Ammon's horn (tissue), 1 donor: ENCODE results near the gene UBE4B.

Experiments used
- DNase-seq: peaks from one replicate; pipeline ENCODE4 v3.0.0-alpha.2; 2016; ENCODE audit warnings: low spot score

Gene UBE4B

DNA sequence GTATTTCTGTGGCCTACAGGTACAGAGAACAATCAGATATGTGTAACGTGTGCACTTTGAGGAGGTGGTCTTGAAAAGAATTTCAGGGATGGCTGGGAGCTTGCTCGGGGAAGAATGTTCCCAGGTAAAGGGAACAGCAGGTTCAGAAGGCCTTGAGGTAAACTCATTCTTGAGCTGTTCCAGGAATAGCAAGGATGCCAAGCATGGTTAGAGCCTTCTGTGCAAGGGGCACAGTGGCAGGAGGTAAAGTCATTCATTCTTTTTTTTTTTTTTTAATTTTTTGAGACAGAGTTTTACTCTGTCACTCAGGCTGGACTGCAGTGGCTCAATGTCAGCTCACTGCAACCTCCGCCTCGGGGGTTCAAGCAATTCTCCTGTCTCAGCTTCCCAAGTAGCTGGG is 10.0 kb downstream of the UBE4B start:
- no peak for DNase-seq

DNA sequence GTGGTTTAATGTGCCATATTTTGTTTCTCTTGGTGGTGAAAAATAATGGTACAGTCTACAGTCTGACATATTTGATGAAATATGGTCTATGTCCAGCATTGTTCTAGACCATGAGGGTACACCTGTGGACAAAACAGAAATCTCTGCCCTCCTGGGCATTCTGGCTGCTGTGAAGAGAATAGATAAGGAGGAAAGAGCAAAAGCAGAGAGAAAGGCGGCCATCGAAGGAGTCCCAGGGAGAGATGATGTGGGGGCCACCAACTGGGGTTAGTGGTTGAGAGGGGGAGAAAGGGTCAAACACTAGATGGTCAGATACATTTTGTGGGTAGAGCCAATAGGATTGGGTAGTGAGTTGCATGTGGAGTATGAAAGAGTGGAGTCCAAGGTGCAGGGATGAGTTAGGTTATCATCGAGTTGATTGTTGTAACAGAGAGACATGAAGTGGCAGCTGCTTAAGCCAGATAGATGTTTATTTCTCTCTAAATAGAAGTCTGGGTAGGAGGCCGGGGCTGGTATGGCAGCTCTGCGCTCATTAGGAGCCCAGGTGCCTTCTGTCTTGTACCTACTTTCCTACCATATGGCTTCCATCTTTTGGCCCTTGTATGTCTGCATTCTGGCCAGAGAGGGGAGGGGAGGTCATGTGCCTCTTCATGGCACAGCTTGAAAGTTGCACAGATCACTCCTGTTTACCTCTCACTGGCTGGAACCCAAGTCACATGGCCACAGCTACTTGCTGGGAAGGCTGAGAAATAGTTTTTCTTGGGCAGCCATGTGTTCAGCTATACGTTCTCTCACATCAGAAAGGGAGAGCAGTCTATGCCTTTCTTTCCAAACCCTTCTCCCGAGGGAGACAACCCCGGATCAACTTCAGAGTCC is 13.0 kb downstream of the UBE4B start:
- DNase-seq: no peak

DNA sequence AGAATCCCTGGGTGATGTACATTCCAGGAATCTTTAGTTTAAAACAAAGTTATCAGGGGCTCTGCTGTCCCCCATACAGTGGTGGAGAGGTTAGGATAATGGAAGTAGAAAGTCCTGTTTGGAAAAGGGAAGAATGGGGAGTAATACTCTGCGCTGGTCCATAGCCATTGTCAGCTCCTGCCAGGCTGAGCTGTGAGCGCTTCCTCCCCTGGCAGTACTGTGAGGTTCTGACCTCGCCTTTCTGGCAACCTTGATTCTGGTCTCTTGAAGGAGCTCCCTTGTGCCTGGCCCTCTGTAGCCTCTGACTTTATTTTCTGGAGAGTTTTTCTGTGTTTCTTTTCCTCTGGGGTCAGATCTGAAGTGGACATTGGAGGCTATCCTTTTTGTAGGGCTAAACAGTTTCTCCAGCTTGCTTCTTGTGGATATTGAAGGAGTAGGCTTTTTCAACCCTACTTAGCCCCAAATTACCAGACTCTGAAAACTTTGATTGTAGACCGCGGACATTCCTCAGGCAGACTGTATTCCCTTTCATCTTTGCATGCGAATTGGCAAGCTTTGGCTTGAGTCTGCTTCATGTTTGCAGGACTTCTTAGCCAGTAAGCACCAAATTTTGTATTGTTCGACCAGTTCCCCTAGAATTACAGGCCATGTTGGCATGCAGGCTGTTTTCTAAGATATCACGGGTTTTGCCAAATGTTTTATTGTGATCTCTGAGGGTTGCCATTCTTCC is 13.8 kb downstream of the UBE4B start:
- DNase-seq: peak; percentile 29

DNA sequence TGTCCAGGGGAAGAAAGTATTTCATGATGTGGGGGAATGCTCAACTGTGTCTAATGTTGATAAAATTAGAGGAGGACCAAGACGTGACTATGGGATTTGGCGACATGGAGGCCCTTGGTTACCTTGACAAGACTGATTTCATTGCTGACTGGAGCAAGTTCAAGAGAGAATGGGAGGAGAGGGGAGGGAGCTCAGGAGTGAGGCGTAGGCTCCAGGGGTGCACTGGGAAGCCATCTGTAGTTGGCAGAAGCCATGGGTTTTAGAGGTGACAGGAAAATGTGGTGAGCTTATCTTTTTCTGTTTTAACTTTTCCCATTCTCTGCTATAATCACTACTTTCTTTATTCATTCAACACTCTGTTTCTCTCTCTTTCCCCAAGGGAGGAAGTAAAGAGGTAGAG is 15.8 kb downstream of the UBE4B start:
- DNase-seq: no peak

DNA sequence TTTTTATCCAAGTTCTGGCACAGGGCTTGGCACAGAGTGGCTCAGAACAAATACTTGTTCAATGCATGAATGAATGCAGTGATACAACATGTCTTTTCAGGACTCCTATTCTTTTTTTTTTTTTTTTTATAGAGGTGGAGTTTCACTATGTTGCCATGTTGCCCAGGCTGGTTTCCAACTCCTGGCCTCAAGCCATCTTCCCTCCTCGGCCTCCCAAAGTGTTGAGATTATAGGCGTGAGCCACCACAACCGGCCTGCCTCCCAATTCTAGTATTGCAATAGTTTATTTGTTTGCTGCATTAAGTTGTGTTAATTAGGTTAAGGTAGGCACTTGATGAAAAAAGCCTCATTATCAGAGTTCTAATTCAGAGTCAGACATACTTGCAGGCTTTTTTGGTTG is 17.9 kb downstream of the UBE4B start:
- DNase-seq: no peak

DNA sequence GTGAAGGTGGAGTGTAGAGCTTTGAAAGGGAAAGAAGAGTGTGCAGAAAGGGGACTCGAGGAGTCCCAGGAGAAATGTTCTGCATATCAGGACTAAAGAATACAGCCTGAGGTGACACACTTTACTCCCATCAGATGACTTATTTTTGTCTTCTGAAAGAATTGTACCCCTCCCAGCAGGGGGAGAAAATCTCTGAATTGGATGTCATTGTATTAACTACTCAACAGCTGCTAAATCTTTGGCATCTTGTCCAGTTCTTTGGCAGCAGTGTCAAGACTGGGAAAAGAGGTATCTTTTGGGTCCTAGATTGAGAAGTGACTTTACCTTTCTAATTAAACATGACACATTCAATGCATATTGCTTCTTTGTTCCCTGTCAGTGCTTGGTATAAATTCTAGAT is 18.9 kb downstream of the UBE4B start:
- no peak for DNase-seq

DNA sequence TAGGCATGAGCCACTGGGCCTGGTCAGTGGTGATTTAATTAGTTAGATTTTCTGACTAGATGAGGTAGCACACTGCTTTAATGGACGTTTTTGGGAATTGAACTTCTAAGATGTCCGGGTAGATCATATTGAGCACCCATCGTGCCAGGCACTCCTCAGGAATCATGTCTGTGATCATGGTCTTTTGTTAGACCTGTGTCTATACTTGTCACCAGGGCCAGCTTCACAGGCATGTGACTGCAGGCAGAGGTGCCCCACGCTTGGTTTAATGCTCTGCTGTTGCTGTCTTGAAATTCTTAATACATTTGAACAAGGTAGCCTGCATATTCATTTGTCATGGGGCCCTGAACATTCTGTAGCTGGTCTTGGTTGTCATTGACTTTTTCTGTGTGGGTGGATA is 19.6 kb downstream of the UBE4B start:
- DNase-seq: no peak

DNA sequence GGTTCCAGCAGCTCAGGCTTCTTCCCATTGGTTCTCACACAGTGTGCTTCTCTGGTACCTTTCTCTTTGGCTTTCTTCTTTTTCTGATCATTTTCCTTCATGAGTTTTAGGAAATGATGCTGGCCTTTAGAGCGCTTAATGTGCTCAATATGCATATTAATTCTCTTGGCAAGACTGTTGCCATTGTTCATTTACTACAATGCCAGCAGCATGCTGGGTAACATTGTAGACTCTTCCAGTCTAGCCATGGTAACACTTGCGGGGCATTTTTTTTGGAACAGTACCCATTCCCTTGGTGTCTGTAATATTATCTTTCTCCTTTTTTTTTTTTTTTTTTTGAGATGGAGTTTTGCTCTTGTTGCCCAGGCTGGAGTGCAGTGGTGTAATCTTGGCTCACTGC is 21.7 kb downstream of the UBE4B start:
- peak; percentile 74 for DNase-seq

DNA sequence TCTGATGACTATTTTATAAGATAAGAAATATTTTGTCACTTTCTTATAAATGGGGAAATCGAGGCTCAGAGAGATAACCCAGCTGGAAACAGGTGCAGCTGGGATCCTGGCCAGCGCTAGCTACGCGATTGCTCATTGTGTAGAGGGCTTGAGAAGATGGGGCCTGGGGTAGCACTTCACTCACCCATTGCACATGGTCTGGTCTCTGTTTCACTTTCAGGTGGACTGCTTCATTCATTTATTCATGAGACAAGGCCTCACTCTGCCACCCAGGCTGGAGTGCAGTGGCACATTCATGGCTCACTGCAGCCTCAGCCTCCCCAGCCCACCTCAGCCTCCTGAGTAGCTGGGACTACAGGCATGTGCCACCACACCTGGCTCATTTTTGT is 23.8 kb downstream of the UBE4B start:
- no peak for DNase-seq

DNA sequence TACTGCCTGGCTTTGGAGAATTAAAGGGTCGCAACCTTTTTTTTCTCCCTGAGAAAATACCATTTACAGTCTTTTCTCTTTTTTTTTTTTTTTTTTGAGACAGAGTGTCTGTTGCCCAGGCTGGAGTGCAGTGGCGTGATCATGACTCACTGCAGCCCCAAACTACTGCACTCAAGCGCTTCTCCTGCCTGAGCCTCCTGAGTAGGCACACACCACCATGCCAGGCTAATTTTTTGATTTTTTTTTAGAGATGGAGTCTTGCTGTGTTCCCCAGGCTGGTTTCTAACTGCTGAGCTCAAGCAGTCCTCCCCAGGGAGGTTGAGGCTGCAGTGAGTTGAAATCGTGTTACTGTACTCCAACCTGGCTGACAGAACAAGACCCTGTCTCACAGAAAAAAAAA is 24.6 kb downstream of the UBE4B start:
- DNase-seq: peak; percentile 52

DNA sequence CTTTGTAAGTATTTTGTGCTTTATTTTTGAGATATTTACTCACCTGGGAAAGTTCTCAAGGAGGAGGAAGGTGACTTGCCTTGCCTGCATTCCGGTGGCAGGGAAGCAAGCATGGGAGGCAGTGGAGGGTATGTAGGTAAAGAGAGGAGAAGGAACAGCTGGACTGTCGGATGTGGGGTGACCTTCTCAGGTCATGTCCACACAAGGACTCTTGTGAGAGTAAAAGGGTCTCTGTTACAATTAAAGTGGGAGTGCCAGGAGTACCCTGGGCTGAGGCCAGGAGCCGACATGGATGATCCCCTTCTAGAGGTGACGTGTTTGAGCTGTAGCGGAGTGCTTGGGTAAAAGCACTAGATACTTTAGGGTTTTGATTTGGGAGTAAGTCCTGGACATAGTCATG is 25.0 kb downstream of the UBE4B start:
- DNase-seq: no peak

DNA sequence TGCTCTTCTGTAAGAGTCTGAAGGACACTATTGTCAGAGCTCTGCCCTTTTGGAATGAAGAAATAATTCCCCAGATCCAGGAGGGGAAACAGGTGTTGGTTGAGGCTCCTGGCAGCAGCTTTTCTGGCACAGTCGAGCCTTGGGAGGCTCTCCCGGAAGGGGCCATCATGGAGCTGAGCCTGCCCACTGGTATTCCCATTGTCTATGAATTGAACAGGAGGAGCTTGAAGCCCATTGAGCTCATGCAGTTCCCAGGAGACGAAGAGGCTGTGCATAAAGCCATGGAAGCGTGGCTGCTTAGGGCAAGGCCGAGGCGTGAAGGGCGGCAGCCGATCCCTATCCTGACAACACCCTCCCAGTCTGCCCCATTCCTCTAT is 26.6 kb downstream of the UBE4B start:
- no peak for DNase-seq

DNA sequence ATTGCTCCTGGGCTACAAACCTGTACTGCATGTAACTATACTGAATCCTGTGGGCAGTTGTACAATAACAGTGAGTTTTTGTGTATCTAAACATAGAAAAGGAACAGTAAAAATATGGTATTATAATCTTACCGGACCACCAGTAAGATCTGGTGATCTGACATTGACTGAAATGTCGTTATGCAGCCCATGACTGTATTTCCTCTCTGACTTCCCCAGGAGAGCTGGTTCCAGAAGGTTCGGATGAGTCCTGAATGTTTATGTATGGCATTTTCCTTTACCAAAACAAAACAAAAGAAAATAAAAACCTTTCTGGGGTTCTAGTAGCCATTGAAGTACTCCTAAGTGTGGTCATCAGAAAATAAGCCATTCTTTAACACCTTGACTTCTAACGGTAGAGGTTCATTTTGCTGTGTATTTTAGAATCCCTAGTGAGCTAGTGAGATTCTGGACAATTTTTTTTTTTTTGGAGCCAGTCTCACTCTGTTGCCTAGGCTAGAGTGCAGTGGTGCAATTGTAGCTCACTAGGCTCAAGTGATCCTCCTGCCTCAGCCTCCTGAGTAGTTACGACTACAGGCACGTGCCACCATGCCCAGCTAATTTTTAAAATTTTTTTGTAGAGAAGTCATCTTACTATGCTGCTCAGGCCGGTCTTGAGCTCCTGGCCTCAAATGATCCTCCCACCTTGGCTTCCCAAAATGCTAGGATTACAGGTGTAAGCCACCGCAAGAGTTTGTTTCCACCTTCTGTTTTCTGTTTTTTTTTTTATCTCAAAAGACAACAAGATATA is 27.7 kb downstream of the UBE4B start:
- DNase-seq: no peak

DNA sequence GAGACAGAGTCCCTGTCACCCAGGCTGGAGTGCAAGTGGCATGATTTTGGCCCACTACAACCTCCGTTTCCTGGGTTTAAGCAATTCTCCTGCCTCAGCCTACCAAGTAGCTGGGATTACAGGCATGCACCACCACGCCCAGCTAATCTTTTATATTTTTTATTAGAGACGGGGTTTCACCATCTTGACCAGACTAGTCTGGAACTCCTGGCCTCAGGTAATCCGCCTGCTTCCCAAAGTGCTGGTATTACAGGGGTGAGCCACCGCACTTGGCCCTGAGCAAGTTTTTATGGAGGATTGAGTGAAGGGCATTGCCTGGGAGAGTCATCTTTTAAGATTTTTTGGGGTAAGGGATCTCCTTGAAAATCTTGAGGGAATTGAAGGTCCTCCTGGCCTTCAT is 28.5 kb downstream of the UBE4B start:
- no peak for DNase-seq

DNA sequence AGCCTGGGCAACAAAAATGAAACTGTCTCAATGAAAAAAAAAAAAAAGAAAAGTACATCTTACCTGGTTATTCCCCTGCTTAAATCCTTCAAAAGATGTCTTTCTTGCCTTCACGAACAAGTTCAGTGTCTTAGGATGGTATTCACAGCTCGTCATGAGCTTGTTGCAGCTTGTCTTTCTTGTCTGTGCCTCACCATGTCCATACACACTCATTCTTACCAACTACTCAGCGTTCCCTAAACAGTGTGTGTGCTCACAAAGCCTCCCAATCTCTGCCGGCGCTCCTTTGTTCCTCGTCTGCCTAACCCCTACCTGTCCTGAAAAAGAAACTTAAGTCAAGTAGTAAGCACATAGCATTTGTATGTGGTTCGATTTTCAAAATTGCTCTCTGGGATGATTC is 31.1 kb downstream of the UBE4B start:
- no peak for DNase-seq

DNA sequence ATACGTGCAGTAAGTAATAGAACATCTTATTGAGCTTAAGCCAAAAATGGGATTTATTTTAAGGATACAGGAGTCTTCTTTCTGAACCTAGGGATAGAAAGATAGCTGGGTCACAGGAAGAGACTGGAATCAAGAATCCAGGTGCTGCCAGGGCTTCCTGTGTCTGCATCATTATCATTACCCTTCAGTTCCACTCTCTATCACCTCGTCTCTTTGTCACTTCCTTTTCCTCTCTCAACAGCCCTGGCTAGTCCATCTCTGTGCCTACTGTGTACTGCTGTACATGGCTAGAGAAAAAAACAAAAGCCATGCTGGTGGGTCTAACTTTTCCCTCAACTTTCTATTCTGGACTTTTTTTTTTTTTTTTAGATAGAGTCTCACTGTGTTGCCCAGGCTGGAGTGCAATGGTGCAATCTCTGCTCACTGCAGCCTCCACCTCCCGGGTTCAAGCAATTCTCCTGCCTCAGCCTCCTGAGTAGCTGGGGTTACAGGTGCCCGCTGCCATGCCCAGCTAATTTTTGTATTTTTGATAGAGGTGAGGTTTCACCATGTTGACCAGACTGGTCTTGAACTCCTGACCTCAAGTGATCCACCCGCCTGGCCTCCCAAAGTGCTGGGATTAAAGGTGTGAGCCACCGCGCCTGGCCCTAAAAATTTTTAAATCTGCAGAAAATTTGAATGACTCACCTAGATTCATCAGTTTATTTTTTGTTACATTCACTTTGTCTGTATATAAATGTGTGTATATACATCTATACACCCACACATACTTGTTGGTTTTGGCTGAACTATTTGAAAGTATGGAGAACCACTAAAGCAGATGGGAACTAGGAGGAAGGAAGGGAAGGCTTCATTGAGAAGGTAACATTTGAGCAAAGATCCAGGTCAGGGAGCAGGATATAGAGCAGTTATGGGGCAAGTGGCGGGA is 31.9 kb downstream of the UBE4B start:
- no peak for DNase-seq

DNA sequence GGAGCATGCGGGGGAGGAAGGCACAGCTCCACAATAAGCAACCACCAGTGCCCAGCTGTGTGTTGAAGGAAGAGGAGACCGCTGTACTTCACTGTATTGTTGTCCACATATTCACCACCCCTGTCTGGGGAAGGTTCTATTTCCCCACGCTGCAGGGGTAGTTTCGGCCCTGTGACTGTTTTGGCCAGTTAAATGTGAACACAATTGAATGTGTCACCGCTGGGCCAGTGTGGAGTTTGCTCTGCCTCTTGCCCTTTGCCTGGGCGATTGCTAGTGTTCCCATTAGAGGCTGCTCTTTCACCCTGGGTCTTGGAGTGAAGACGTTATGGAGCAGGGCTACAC is 32.6 kb downstream of the UBE4B start:
- peak; percentile 60 for DNase-seq

DNA sequence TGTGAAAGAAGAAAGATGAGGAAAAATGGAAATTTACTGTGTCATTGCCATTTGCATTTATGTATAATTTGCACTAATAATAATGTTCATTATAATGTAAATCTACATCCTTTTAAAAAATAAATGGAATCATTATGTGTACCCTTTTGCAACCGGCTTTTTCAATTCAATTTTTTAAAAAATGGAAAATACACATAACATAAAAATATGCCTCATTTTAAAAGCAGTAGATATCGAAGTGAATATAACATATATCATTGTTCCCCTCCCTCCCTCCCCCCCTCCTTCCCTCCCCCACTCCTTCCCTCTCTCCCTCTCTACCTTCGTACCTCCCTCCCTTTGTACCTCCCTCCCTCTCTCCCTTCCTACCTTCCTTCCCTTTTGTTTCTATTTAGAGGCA is 33.0 kb downstream of the UBE4B start:
- no peak for DNase-seq

DNA sequence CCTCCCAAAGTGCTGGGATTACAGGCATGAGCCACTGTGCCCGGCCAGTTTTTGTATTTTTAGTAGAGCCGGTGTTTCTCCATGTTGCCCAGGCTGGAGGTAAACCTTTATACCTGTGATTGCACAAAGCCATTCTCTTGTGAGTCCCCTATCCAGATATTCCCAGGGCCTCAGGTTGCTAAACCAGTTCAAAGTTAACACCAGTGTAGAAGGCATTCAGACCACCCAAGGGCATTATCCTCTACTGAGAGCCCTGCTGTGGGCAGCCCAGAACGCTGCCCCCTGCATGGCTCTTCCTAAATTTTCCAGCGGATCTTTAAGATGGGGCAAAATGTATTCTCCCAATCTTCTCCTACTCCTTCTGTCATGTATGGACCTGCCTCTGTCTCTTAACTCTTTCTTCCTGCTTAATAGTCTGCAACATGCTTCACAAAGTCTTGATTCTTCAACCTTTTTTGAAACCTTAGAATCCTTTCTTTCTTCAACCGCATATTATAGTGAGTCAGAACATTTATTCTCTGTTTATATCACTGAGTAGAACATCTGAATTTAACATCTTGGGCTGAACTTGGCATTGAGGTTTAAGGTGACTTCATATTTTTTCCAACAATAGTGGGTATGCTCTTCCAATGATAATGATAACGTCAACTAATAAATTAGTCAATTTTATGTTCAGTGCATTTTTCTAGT is 36.0 kb downstream of the UBE4B start:
- no peak for DNase-seq

DNA sequence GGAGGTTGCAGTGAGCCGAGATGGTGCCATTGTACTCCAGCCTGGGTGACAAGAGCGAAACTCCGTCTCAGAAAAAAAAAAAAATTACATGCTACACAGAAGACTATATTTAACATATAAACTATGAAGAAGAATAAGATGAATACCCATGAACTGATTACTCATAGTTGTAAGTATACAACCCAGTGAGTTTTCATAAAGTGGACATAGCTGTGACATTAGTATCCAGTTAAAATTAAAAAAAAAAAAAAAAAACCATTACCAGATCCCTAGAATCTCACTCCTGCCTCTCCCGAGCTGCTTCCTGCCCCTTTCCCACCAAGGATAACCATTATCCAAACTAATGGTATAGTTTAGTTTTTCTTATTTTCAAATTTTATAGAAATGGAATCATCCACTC is 37.4 kb downstream of the UBE4B start:
- no peak for DNase-seq

DNA sequence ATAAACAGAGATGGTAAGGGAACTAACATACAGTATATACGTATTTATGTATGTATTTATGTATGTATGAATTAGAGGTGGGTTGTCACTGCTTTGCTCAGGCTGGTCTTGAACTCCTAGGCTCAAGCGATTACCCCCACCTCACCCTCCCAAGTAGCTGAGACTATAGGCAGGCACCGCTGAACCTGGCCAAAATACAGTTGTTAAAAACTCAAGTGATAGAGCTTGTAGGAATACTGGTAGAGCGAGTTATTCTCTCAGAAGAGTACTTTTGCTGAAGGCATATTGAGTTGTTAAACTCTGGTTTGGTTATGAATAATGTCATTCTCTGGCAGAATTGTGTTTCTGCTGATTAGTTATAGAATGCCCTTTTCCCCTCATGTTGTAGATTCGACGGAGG is 38.9 kb downstream of the UBE4B start:
- DNase-seq: no peak
